ENCODE data around the gene SNRPD3. TPM values are rescaled to one million over a fixed set of nuclear protein-coding genes. Genes with fewer than 3 reads are reported as not detected.
"Not testable (repeated sequence)": the region's sequence is repeated elsewhere in the genome, so short reads cannot be mapped to it uniquely, and the experiment has no call there.

SNRPD3 gene
- total RNA-seq, 1 donor, result 57.5 TPM

DNA sequence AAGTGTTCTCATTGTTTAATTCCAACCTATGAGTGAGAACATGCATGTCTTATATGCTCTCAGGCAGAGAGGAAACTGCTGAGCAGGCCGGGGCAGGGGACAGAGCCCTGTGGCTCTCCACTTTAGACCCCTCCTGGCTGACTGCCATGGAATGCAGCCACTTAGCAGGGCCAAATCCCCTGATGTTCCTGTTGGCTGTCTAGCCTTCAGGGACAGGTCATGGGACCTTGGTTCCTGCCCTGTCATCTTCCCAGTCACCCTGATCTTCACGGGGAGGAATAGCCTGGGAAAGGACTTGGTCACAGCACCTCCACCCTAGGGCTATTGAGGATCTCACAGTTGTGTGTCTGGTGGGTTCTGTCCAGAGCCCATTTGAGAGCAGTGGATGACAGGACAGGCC is 50.5 kb downstream of the SNRPD3 start:
- not testable (repeated sequence) for H3K36me3 ChIP-seq (ENCODE audit: insufficient read depth, low read length); DNase-seq (ENCODE audit: insufficient read length, low spot score, missing footprints); H3K4me1 ChIP-seq (ENCODE audit: insufficient read depth, low read length); H3K79me2 ChIP-seq (ENCODE audit: insufficient read depth, low read length); H3K27me3 ChIP-seq (ENCODE audit: insufficient read depth, low read length); H3K9me3 ChIP-seq (ENCODE audit: low read depth, low read length); H3K4me2 ChIP-seq (ENCODE audit: insufficient read depth, low read length); H4K20me1 ChIP-seq (ENCODE audit: insufficient read depth, low read length); H2AFZ ChIP-seq (ENCODE audit: low read length); H3K27ac ChIP-seq (ENCODE audit: low read depth, low read length); H3K4me3 ChIP-seq (ENCODE audit: insufficient read depth, low read length)

DNA sequence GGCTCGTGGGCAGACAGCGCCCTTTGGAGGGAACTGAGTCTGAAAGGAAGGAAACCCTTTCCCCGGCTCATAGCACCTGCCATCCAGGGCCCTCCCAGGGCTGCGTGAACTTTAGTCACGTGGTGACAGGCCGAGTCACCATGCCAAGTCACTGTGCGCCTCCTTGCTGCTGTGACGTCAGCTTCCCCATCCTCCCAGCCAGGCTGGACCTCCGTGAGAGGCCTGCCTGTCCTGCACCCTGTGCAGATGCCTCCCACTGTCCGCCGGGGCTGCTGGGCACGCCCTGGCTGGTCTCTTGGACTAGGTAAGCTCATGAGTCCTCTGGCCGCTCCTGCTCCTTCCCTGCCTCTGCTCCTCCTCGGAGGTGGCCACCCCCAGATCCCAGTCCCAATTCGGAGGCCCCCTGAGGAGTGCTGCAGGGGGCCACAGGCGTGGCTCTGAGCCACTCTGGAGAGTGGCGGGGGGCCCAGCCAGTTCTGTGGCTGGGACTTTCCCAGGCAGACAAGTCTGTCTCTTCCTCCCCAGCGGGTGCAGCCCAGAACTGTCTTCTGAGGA is 51.7 kb downstream of the SNRPD3 start:
- not testable (repeated sequence) for H3K27ac ChIP-seq (ENCODE audit: low read depth, low read length); H3K36me3 ChIP-seq (ENCODE audit: insufficient read depth, low read length); H2AFZ ChIP-seq (ENCODE audit: low read length); H4K20me1 ChIP-seq (ENCODE audit: insufficient read depth, low read length); H3K4me1 ChIP-seq (ENCODE audit: insufficient read depth, low read length); H3K79me2 ChIP-seq (ENCODE audit: insufficient read depth, low read length); H3K9me3 ChIP-seq (ENCODE audit: low read depth, low read length); H3K4me3 ChIP-seq (ENCODE audit: insufficient read depth, low read length); H3K4me2 ChIP-seq (ENCODE audit: insufficient read depth, low read length); H3K27me3 ChIP-seq (ENCODE audit: insufficient read depth, low read length)
- DNase-seq (ENCODE audit: insufficient read length, low spot score, missing footprints), result peak; percentile 75

DNA sequence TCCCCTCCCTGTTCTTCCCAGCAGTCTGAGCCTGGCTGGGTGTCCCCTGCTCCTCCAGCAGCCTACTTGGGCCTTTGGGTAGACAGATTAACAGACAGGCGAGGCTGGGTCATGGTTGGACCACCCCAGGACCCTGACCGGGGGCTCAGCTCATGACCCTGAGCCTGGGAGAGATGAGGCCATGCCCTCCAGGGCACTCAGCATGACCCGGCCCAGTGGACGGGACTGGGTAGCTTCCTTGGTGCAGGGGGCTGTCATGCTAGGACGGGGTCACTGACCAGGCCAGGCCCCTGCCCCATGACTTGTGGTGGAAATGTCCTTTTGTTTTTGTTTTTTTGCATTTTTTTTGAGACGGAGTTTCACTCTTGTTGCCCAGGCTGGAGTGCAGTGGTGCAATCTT is 52.5 kb downstream of the SNRPD3 start:
- H3K27ac ChIP-seq (ENCODE audit: low read depth, low read length); DNase-seq (ENCODE audit: insufficient read length, low spot score, missing footprints); H3K4me2 ChIP-seq (ENCODE audit: insufficient read depth, low read length): not testable (repeated sequence)

DNA sequence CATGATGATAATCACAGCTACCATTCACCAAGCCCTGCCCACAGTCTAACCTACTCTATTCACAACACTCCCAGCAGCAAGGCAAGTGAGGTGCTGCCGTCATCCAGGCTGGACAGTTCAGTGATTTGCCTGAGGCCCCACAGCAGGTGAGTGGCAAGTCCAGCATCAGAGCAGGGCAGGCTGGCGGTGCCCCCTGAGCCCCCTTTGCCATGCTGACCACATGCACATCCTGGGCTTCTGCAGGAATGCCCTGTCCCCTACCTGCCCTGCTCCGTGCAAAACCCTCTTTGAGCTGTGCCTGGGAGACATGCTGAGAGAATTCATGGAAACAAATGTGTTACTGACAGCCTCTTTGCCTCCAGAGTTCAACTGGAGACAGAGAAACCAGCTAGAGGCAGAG is 54.1 kb downstream of the SNRPD3 start:
- H3K79me2 ChIP-seq (ENCODE audit: insufficient read depth, low read length); DNase-seq (ENCODE audit: insufficient read length, low spot score, missing footprints); H3K36me3 ChIP-seq (ENCODE audit: insufficient read depth, low read length); H3K4me1 ChIP-seq (ENCODE audit: insufficient read depth, low read length); H2AFZ ChIP-seq (ENCODE audit: low read length); H3K27me3 ChIP-seq (ENCODE audit: insufficient read depth, low read length); H3K27ac ChIP-seq (ENCODE audit: low read depth, low read length); H3K4me3 ChIP-seq (ENCODE audit: insufficient read depth, low read length); H4K20me1 ChIP-seq (ENCODE audit: insufficient read depth, low read length); H3K4me2 ChIP-seq (ENCODE audit: insufficient read depth, low read length); H3K9me3 ChIP-seq (ENCODE audit: low read depth, low read length): not testable (repeated sequence)

More for the DNA sequence above, 52.5 kb downstream of the SNRPD3 start:
- not testable (repeated sequence) for H3K79me2 ChIP-seq (ENCODE audit: insufficient read depth, low read length); H4K20me1 ChIP-seq (ENCODE audit: insufficient read depth, low read length); H2AFZ ChIP-seq (ENCODE audit: low read length); H3K4me1 ChIP-seq (ENCODE audit: insufficient read depth, low read length); H3K4me3 ChIP-seq (ENCODE audit: insufficient read depth, low read length); H3K9me3 ChIP-seq (ENCODE audit: low read depth, low read length); H3K36me3 ChIP-seq (ENCODE audit: insufficient read depth, low read length); H3K27me3 ChIP-seq (ENCODE audit: insufficient read depth, low read length)

DNA sequence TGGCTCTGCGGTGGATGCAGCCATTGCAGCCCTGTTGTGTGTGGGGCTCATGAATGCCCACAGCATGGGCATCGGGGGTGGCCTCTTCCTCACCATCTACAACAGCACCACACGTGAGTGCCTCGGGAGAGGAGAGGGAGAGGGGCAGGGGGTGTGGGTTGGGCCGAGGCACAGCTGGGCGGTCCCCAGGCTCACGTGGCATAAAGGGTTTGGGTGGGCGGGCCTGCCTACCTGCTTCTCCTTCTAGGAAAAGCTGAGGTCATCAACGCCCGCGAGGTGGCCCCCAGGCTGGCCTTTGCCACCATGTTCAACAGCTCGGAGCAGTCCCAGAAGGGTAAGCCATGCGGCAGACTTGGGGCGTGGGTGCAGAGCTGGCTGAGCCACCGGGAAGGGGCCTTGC is 59.0 kb downstream of the SNRPD3 start:
- not testable (repeated sequence) for H3K4me3 ChIP-seq (ENCODE audit: insufficient read depth, low read length); DNase-seq (ENCODE audit: insufficient read length, low spot score, missing footprints); H3K4me2 ChIP-seq (ENCODE audit: insufficient read depth, low read length); H4K20me1 ChIP-seq (ENCODE audit: insufficient read depth, low read length); H3K27ac ChIP-seq (ENCODE audit: low read depth, low read length); H3K79me2 ChIP-seq (ENCODE audit: insufficient read depth, low read length); H3K4me1 ChIP-seq (ENCODE audit: insufficient read depth, low read length); H2AFZ ChIP-seq (ENCODE audit: low read length); H3K9me3 ChIP-seq (ENCODE audit: low read depth, low read length); H3K36me3 ChIP-seq (ENCODE audit: insufficient read depth, low read length); H3K27me3 ChIP-seq (ENCODE audit: insufficient read depth, low read length)

DNA sequence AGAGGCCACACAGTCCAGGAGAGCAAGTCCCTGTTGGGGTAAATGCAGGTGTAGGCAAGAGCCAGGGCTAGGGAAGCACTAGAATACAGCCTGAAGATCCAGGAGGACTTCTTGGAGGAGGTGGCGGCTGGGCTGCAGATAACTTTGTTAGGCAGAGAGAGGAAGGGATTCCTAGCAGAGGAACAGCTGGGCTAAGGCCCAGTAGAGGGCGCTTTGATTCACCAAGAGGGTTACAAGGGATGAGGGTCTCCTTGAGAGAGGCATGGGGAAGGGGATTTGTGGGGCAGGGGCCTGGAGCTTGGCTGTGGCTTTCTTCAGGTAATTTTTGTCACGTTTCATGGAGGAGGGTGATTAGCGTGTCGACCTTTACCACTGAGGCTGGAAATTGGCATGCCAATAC is 65.4 kb downstream of the SNRPD3 start:
- not testable (repeated sequence) for H3K4me2 ChIP-seq (ENCODE audit: insufficient read depth, low read length); H3K4me3 ChIP-seq (ENCODE audit: insufficient read depth, low read length); H2AFZ ChIP-seq (ENCODE audit: low read length); H3K27me3 ChIP-seq (ENCODE audit: insufficient read depth, low read length); H3K27ac ChIP-seq (ENCODE audit: low read depth, low read length); H3K4me1 ChIP-seq (ENCODE audit: insufficient read depth, low read length); H3K79me2 ChIP-seq (ENCODE audit: insufficient read depth, low read length); H3K36me3 ChIP-seq (ENCODE audit: insufficient read depth, low read length); H3K9me3 ChIP-seq (ENCODE audit: low read depth, low read length); DNase-seq (ENCODE audit: insufficient read length, low spot score, missing footprints); H4K20me1 ChIP-seq (ENCODE audit: insufficient read depth, low read length)

DNA sequence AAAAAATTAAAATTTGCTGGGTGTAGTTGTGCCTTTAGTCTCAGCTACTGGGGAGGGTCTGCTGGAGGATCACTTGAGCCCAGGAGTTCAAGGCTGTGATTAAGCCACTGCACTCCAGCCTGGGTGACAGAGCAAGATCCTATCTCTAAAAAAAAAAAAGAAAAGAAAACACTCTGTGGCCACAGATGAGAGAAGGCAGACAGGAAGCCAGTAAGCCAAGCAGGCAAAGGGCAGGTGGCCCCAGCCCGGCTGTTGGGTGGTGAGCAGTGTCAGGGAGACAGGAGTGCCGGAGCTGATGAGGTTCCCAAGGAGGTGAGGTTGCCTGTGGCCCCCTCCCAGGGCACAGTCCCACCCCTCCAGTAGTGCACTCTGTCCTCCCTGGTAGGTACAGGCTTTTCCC is 66.8 kb downstream of the SNRPD3 start:
- H3K9me3 ChIP-seq (ENCODE audit: low read depth, low read length); H3K27ac ChIP-seq (ENCODE audit: low read depth, low read length); H3K79me2 ChIP-seq (ENCODE audit: insufficient read depth, low read length); H3K4me2 ChIP-seq (ENCODE audit: insufficient read depth, low read length); H3K4me1 ChIP-seq (ENCODE audit: insufficient read depth, low read length); H3K36me3 ChIP-seq (ENCODE audit: insufficient read depth, low read length); H3K4me3 ChIP-seq (ENCODE audit: insufficient read depth, low read length); H3K27me3 ChIP-seq (ENCODE audit: insufficient read depth, low read length); H2AFZ ChIP-seq (ENCODE audit: low read length); H4K20me1 ChIP-seq (ENCODE audit: insufficient read depth, low read length): not testable (repeated sequence)
- peak; percentile 22 for DNase-seq (ENCODE audit: insufficient read length, low spot score, missing footprints)

Other genes with a start within 250 kb of the SNRPD3 start
- gene ADORA2A, start 128.4 kb upstream of the SNRPD3 start, total RNA-seq, result 0.72 and 1.2 TPM in 2 replicates
- under 0.01 TPM in 1 of 2 replicates, not detected in the other for gene UPB1, start 60.7 kb upstream of the SNRPD3 start, total RNA-seq
- gene GUCD1, start 861 bp upstream of the SNRPD3 start, total RNA-seq, result 146 and 155 TPM in 2 replicates
- gene LRRC75B, start 37.1 kb downstream of the SNRPD3 start, total RNA-seq, result 5.1 and 8.5 TPM in 2 replicates
- 0.36 and 0.59 TPM in 2 replicates for gene GGT1, start 47.2 kb downstream of the SNRPD3 start, total RNA-seq
- not detected in 2 replicates for gene PIWIL3, start 218.7 kb downstream of the SNRPD3 start, total RNA-seq